OCI-LY7 (cell line): Measurements from ENCODE around the gene USP48. TPM values are rescaled to one million over a fixed set of nuclear protein-coding genes. Genes with fewer than 3 reads are reported as not detected.

Experiments used
- BruUV-seq: library from RNA; stranded (reverse); fragments of 400-500 nt; replicated peaks from 2 replicates; lab custom pipeline; 2021; lab: Mats Ljungman, UMichigan
- CTCF ChIA-PET: fragments of 300-600 bp; sonication (Branson Sonifier 250); formaldehyde crosslinking; loops from one replicate; lab custom pipeline; 2022; ENCODE audit warnings: antibody characterized with exemption; ENCODE audit not compliant: unreplicated experiment; lab: Charles Lee
- POLR2A ChIA-PET: fragments of 300-600 bp; sonication (Branson Sonifier 250); formaldehyde crosslinking; loops from one replicate; lab custom pipeline; 2022; ENCODE audit warnings: antibody characterized with exemption; lab: Charles Lee
- DNase-seq: peaks from one replicate; pipeline ENCODE4 v3.0.0-alpha.2; 2015; ENCODE audit warnings: low spot score
- H2AFZ ChIP-seq: fragments of 200-600 bp; sonication (generic), shearing (Covaris generic); 2 replicates; pipeline ENCODE4 v1.6.1; 2014; ENCODE audit warnings: mild to moderate bottlenecking, antibody characterized with exemption, low read length, moderate library complexity
- H3K27ac ChIP-seq: fragments of 200-600 bp; sonication (generic); 2 replicates; pipeline ENCODE4 v1.5.1; 2014; ENCODE audit warnings: mixed run types, low read depth, mild to moderate bottlenecking, moderate library complexity, low read length, inconsistent platforms; ENCODE audit not compliant: poor library complexity, severe bottlenecking
- H3K36me3 ChIP-seq: fragments of 200-600 bp; sonication (generic); 2 replicates; pipeline ENCODE4 v1.6.1; 2014; ENCODE audit warnings: mild to moderate bottlenecking, antibody characterized with exemption, low read length, moderate library complexity, mixed read lengths; ENCODE audit not compliant: insufficient read depth
- H3K4me1 ChIP-seq: fragments of 200-600 bp; sonication (generic); 2 replicates; pipeline ENCODE4 v1.5.1; 2014; ENCODE audit warnings: mild to moderate bottlenecking, low read length; ENCODE audit not compliant: insufficient read depth, poor library complexity, severe bottlenecking
- H3K4me2 ChIP-seq: fragments of 200-600 bp; sonication (generic); 2 replicates; pipeline ENCODE4 v1.6.1; 2014; ENCODE audit warnings: mild to moderate bottlenecking, low read length
- H3K4me3 ChIP-seq: fragments of 200-600 bp; sonication (generic); 2 replicates; pipeline ENCODE4 v1.5.1; 2014; ENCODE audit warnings: mild to moderate bottlenecking, low read depth, low read length; ENCODE audit not compliant: poor library complexity, severe bottlenecking
- H3K79me2 ChIP-seq: fragments of 200-600 bp; sonication (generic); 2 replicates; pipeline ENCODE4 v1.6.1; 2016; ENCODE audit warnings: low read depth, mild to moderate bottlenecking, low read length, moderate library complexity, mixed read lengths; ENCODE audit not compliant: insufficient read depth
- H3K9me2 ChIP-seq: fragments of 200-600 bp; sonication (generic); 2 replicates; pipeline ENCODE4 v1.6.1; 2016; ENCODE audit warnings: mild to moderate bottlenecking, low read length, mixed read lengths; ENCODE audit not compliant: insufficient read depth
- H3K9me3 ChIP-seq: fragments of 200-600 bp; sonication (generic); 2 replicates; pipeline ENCODE4 v1.6.1; 2014; ENCODE audit warnings: mild to moderate bottlenecking, mixed run types, low read length, mixed read lengths
- H4K20me1 ChIP-seq: fragments of 200-600 bp; sonication (generic); 2 replicates; pipeline ENCODE4 v1.6.1; 2014; ENCODE audit warnings: mild to moderate bottlenecking, antibody characterized with exemption, low read length, moderate library complexity, mixed read lengths; ENCODE audit not compliant: insufficient read depth
- EZH2phosphoT487 ChIP-seq: fragments of 200-600 bp; sonication (generic); IDR thresholded peaks from 2 replicates; pipeline ENCODE4 v1.6.1; 2018; ENCODE audit warnings: low read depth, borderline replicate concordance, mild to moderate bottlenecking, mixed run types, antibody characterized with exemption, low read length, moderate library complexity, mixed read lengths
- intact Hi-C: fragments of 100-400 bp; cut with micrococcal nuclease; formaldehyde crosslinking; loops from one replicate; pipeline ENCODE4 v1.10.0; 2022; ENCODE audit not compliant: unreplicated experiment
- total RNA-seq, 2 experiments: library from RNA; depleted of rRNA in 1 of 2; stranded (reverse); fragments of >200 nt in 1 of 2; shearing (Covaris generic) in 1 of 2; gene quantifications; 2 replicates each; pipeline ENCODE4 v1.2.3, GENCODE V29; 2014 to 2022
- TF ChIP-seq, protein P1 (sequence below): fragments of 200-600 bp; sonication (generic); conservative IDR thresholded peaks from 2 replicates; pipeline ENCODE4 v1.5.1; 2014; ENCODE audit warnings: mild to moderate bottlenecking, antibody characterized with exemption, low read length, moderate library complexity, mixed read lengths

Gene USP48
- total RNA-seq, 2 experiments from 2014 or later: 45.0 to 98.3 TPM

DNA sequence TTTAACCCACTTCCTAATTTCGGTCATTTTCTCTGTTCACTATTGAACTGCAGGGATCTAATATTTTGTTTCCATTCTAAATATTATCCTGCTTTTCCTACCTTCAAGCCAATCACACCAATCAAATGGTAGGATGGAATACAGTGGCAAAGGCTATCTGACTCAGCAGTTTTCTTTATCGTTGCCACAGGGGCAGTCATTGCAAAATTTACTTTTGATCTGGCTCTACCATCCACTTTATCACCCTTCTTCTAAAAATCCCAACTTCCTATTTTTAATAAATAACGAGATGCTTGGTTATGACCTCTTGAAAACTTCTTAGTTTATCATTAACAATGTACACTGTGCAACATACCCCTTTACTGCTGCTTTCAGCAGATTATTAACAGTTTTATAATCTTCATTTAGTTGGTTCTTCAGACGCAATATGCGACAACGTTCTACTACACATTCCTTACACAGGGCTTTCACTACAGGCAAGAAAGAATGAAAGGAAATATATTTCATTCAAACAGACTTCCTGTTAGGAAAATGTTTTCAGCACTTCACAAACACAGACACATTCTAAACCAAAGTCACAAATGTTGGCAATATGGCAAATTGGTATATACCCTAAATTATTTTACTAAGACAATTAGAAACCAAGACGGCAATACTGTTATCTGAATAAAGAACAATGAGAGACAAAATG is 61.5 kb downstream of the USP48 start:
- Histone ChIP-seq H3K79me2 (no peaks in the 10 kb centered on the region), H4K20me1 (no peaks in the 10 kb centered on the region)

DNA sequence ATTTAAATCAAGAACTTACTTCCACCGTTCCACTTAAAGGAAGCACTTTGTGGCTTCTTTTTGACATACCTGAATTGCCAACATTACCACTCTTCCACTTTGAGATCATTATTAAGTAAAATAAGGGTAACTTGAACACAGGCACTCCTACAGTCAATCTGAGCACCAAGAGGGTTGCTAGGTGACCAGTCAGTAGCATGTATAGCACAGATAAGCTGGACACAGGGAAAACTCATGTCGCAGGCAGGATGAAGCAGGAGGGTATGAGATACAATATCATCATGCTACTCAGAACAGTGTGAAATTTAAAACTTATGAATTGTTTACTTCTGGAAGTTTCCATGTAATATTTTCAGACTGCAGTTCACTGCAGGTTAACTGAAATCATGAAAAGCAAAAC is 66.8 kb downstream of the USP48 start:
- H3K4me1 ChIP-seq: no peaks in the 10 kb centered on the region
- intact Hi-C loops: no loop called here
- no peak overlapping the region for H2AFZ ChIP-seq
- H3K4me3 ChIP-seq: no peak overlapping the region
- ChIA-PET POLR2A (no interaction called here), CTCF (no interaction called here)
- peaks cover 91% of the 10 kb centered on the region for H3K36me3 ChIP-seq
- H3K9me3 ChIP-seq: no peaks in the 10 kb centered on the region
- no peaks in the 10 kb centered on the region for H3K79me2 ChIP-seq
- BruUV-seq: no TSS peak
- TF ChIP-seq EZH2phosphoT487: no peak
- TF ChIP-seq, protein P1, sequence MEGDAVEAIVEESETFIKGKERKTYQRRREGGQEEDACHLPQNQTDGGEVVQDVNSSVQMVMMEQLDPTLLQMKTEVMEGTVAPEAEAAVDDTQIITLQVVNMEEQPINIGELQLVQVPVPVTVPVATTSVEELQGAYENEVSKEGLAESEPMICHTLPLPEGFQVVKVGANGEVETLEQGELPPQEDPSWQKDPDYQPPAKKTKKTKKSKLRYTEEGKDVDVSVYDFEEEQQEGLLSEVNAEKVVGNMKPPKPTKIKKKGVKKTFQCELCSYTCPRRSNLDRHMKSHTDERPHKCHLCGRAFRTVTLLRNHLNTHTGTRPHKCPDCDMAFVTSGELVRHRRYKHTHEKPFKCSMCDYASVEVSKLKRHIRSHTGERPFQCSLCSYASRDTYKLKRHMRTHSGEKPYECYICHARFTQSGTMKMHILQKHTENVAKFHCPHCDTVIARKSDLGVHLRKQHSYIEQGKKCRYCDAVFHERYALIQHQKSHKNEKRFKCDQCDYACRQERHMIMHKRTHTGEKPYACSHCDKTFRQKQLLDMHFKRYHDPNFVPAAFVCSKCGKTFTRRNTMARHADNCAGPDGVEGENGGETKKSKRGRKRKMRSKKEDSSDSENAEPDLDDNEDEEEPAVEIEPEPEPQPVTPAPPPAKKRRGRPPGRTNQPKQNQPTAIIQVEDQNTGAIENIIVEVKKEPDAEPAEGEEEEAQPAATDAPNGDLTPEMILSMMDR: no peak
- no peak for DNase-seq
- H3K27ac ChIP-seq: no peak overlapping the region
- H4K20me1 ChIP-seq: no peaks in the 10 kb centered on the region
- H3K9me2 ChIP-seq: no peaks in the 10 kb centered on the region
- H3K4me2 ChIP-seq: no peak overlapping the region

More for the DNA sequence above, 61.5 kb downstream of the USP48 start:
- DNase-seq: no peak
- TF ChIP-seq, protein P1: no peak
- TF ChIP-seq EZH2phosphoT487: no peak
- no peaks in the 10 kb centered on the region for H3K9me3 ChIP-seq
- H3K4me1 ChIP-seq: no peaks in the 10 kb centered on the region
- H2AFZ ChIP-seq: no peak overlapping the region
- ChIA-PET CTCF (no interaction called here), POLR2A (no interaction called here)
- intact Hi-C loops: no loop called here
- no peak overlapping the region for H3K27ac ChIP-seq
- no peaks in the 10 kb centered on the region for H3K9me2 ChIP-seq
- TSS peak; percentile 16 for BruUV-seq
- H3K4me3 ChIP-seq: no peak overlapping the region
- H3K4me2 ChIP-seq: no peak overlapping the region
- peaks cover 96% of the 10 kb centered on the region for H3K36me3 ChIP-seq

DNA sequence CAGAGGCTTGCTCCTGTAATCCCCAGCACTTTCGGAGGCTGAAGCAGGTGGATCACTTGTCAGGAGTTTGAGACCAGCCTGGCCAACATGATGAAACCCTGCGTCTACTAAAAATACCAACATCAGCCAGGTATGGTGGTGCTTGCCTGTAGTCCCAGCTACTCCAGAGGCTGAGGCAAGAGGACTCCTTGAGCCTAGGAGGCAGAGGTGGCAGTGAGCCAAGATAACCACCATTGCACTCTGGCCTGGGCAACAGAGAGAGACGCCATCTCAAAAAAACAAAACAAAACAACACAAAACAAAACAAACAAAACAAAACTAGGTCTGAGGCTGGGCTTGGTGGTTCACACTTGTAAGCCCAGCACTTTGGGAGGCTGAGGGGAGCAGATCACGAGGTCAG is 75.1 kb downstream of the USP48 start:
- H3K36me3 ChIP-seq: peaks cover 68% of the 10 kb centered on the region
- BruUV-seq: no TSS peak

More for the DNA sequence above, 75.1 kb downstream of the USP48 start:
- Histone ChIP-seq H3K9me2 (no peaks in the 10 kb centered on the region), H3K79me2 (no peaks in the 10 kb centered on the region), H2AFZ (no peak overlapping the region), H4K20me1 (0 out of 2 replicates have a peak, but pooled peaks cover 3% of the 10 kb centered on the region), H3K9me3 (no peaks in the 10 kb centered on the region), H3K4me2 (no peak overlapping the region), H3K4me1 (no peaks in the 10 kb centered on the region), H3K4me3 (no peak overlapping the region), H3K27ac (no peak overlapping the region)
- no peak for DNase-seq
- intact Hi-C loops: no loop called here
- ChIA-PET CTCF (no interaction called here), POLR2A (no interaction called here)
- TF ChIP-seq EZH2phosphoT487: no peak
- TF ChIP-seq, protein P1: no peak
